GM23338 (cell line): ENCODE data around the gene FBLN1. TPM values are rescaled to one million over a fixed set of nuclear protein-coding genes. Genes with fewer than 3 reads are reported as not detected.

Source experiments
- ATAC-seq: fragments of 200-7000 bp; cut with Tn5 transposase; 3 replicates; pipeline ENCODE4 v1.9.1; 2020
- DNase-seq: peaks from one replicate; pipeline ENCODE4 v3.0.0-alpha.2; 2015; ENCODE audit warnings: low spot score
- H2AFZ ChIP-seq: fragments of 200-600 bp; sonication (generic); 2 replicates; pipeline ENCODE4 v1.8.0; 2016; ENCODE audit warnings: antibody characterized with exemption, mild to moderate bottlenecking, moderate library complexity
- H3F3A ChIP-seq: fragments of 200-600 bp; sonication (generic); replicated peaks from 2 replicates; pipeline ENCODE4 v1.8.0; 2017; ENCODE audit warnings: antibody characterized with exemption, mixed run types, low read depth
- H3K27ac ChIP-seq: fragments of 200-600 bp; sonication (generic); 2 replicates; pipeline ENCODE4 v1.6.1; 2016; ENCODE audit warnings: low read depth
- H3K27me3 ChIP-seq: fragments of 200-600 bp; sonication (generic); 2 replicates; pipeline ENCODE4 v1.8.0; 2016; ENCODE audit warnings: mild to moderate bottlenecking, mixed run types, moderate library complexity; ENCODE audit not compliant: insufficient read depth
- H3K36me3 ChIP-seq: fragments of 200-600 bp; sonication (generic); 2 replicates; pipeline ENCODE4 v1.8.0; 2016; ENCODE audit warnings: mild to moderate bottlenecking; ENCODE audit not compliant: insufficient read depth
- H3K4me1 ChIP-seq: fragments of 200-600 bp; sonication (generic); 2 replicates; pipeline ENCODE4 v1.8.0; 2016; ENCODE audit warnings: mild to moderate bottlenecking, moderate library complexity; ENCODE audit not compliant: insufficient read depth
- H3K4me2 ChIP-seq: fragments of 200-600 bp; sonication (generic); 2 replicates; pipeline ENCODE4 v1.7.1; 2017; ENCODE audit warnings: mixed run types
- H3K4me3 ChIP-seq: fragments of 200-600 bp; sonication (generic); 2 replicates; pipeline ENCODE4 v1.6.1; 2016; ENCODE audit warnings: mixed run types
- H3K79me2 ChIP-seq: fragments of 200-600 bp; sonication (generic); replicated peaks from 2 replicates; pipeline ENCODE4 v1.8.0; 2017; ENCODE audit warnings: mild to moderate bottlenecking; ENCODE audit not compliant: insufficient read depth
- H3K9me2 ChIP-seq: fragments of 200-600 bp; sonication (generic); 2 replicates; pipeline ENCODE4 v1.8.0; 2017; ENCODE audit not compliant: insufficient read depth
- H4K20me1 ChIP-seq: fragments of 200-600 bp; sonication (generic); replicated peaks from 2 replicates; pipeline ENCODE4 v1.8.0; 2017; ENCODE audit warnings: mild to moderate bottlenecking; ENCODE audit not compliant: insufficient read depth
- H3K27ac Mint-ChIP-seq: 2 replicates; pipeline ENCODE4 v1.8.0; 2020; ENCODE audit warnings: inconsistent platforms, mild to moderate bottlenecking, moderate library complexity, mixed read lengths
- H3K27me3 Mint-ChIP-seq: 3 replicates; pipeline ENCODE4 v1.8.0; 2022; ENCODE audit warnings: low read depth, mild to moderate bottlenecking, moderate library complexity, mixed read lengths, inconsistent platforms; ENCODE audit not compliant: insufficient read depth, poor library complexity
- H3K36me3 Mint-ChIP-seq: 3 replicates; pipeline ENCODE4 v1.8.0; 2021; ENCODE audit warnings: low read depth, mild to moderate bottlenecking, inconsistent platforms, moderate library complexity, mixed read lengths
- H3K4me1 Mint-ChIP-seq: 3 replicates; pipeline ENCODE4 v1.8.0; 2020; ENCODE audit warnings: mild to moderate bottlenecking, inconsistent platforms, mixed read lengths
- H3K4me3 Mint-ChIP-seq: 3 replicates; pipeline ENCODE4 v1.8.0; 2021; ENCODE audit warnings: moderate library complexity, mild to moderate bottlenecking, inconsistent platforms, mixed read lengths
- H3K9me3 Mint-ChIP-seq: 3 replicates; pipeline ENCODE4 v1.8.0; 2020; ENCODE audit warnings: moderate library complexity, mild to moderate bottlenecking, inconsistent platforms, mixed read lengths
- CREB1 ChIP-seq: fragments of 250-450 bp; sonication (Bioruptor Pico); IDR thresholded peaks from 2 replicates; pipeline ENCODE4 v1.5.0; 2020; ENCODE audit warnings: low read depth, mild to moderate bottlenecking, moderate library complexity
- EZH2 ChIP-seq: fragments of 200-600 bp; sonication (generic); IDR thresholded peaks from one replicate; pipeline ENCODE4 v1.8.0; 2017; ENCODE audit warnings: antibody characterized with exemption, mild to moderate bottlenecking, low read depth; ENCODE audit not compliant: unreplicated experiment
- EZH2phosphoT487 ChIP-seq: fragments of 200-600 bp; sonication (generic); IDR thresholded peaks from one replicate; pipeline ENCODE4 v1.8.1; 2018; ENCODE audit warnings: antibody characterized with exemption; ENCODE audit not compliant: unreplicated experiment
- JUNB ChIP-seq: IDR thresholded peaks from one replicate; pipeline ENCODE4 v1.6.1; 2016; ENCODE audit warnings: antibody characterized with exemption; ENCODE audit not compliant: unreplicated experiment
- NANOG ChIP-seq: IDR thresholded peaks from 2 replicates; pipeline ENCODE4 v1.6.1; 2016; ENCODE audit warnings: antibody characterized with exemption, borderline replicate concordance
- POLR2AphosphoS5 ChIP-seq: IDR thresholded peaks from 2 replicates; pipeline ENCODE4 v1.6.1; 2016; ENCODE audit warnings: antibody characterized with exemption, low read depth
- STAT1 ChIP-seq: IDR thresholded peaks from one replicate; pipeline ENCODE4 v1.6.1; 2016; ENCODE audit warnings: antibody characterized with exemption; ENCODE audit not compliant: unreplicated experiment
- ZNF114 ChIP-seq: fragments of 250-450 bp; sonication (Bioruptor Pico); IDR thresholded peaks from 2 replicates; pipeline ENCODE4 v1.5.0; 2020; ENCODE audit warnings: mild to moderate bottlenecking, moderate library complexity
- ZNF331 ChIP-seq: fragments of 250-450 bp; sonication (Bioruptor Pico); IDR thresholded peaks from 2 replicates; pipeline ENCODE4 v1.5.0; 2020; ENCODE audit warnings: low read depth, mild to moderate bottlenecking, moderate library complexity
- polyA plus RNA-seq: library from polyadenylated mRNA; unstranded; fragments of >200 nt; fragmentation: Nextera tagmentation; extraction: Ambion mirVana; gene quantifications from 2 replicates; pipeline ENCODE4 v1.2.1, GENCODE V29; 2016
- total RNA-seq: library from RNA; depleted of rRNA; stranded (reverse); fragments of >200 nt; shearing (Covaris generic); gene quantifications from 2 replicates; pipeline ENCODE4 v1.2.3, GENCODE V29; 2014
- TF ChIP-seq, protein P1 (sequence below): IDR thresholded peaks from 2 replicates; pipeline ENCODE4 v1.6.1; 2016; ENCODE audit warnings: antibody characterized with exemption
- TF ChIP-seq, protein P2 (sequence below): IDR thresholded peaks from one replicate; pipeline ENCODE4 v1.6.1; 2018; ENCODE audit warnings: antibody characterized with exemption; ENCODE audit not compliant: unreplicated experiment
- TF ChIP-seq, protein P3 (sequence below): fragments of 250-450 bp; sonication (Bioruptor Pico); IDR thresholded peaks from 2 replicates; pipeline ENCODE4 v1.5.0; 2020; ENCODE audit warnings: mild to moderate bottlenecking, moderate library complexity
- TF ChIP-seq, protein P4 (sequence below), 2 experiments: fragments of 200-600 bp in 1 of 2; sonication (generic) in 1 of 2; conservative IDR thresholded peaks; 2 replicates each; pipeline versions ENCODE4 v1.5.1 to v1.6.1; 2016 to 2017; ENCODE audit warnings: antibody characterized with exemption in 2 of 2, low read depth in 2 of 2, mild to moderate bottlenecking in 2 of 2, moderate library complexity in 1 of 2

Gene FBLN1
- total and polyA plus RNA-seq, 2 experiments from 2014 or later: 90.1 to 137 TPM

DNA sequence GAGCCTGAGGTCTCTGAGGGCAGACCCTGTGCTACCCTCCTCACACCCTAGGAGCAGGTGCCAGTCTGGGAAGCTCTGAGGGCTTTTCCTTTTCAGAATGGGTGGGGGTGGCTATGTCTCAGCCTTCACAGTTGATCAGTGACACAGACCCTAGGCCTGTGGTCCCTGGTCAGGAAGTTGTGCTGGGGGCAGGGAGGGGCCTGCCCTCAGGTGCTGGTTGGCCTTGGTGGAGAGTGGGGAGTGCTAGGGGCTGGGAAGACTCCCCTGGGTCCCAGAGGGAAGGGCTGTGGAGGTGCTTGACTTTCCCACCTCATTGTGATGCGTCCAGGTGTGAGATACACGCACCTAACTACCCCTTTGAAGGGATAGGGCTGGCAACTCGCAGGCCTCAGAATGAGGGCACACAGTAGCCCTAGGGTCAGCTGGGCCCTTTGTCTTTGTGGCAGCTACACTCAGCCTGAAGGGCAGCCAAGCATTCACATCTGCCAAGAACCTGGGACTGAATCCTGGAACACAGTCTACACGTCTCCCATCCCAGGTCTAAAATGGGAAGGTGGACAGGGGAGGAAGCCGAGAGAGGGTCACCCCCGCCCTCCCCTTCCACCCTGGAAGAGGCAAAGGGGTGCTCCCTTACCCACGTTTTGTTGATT lies 137.7 kb downstream of the FBLN1 start:
- no peaks in the 10 kb centered on the region for H3K36me3 ChIP-seq
- Mint-ChIP-seq H3K27ac (no peak overlapping the region), H3K4me3 (no peak overlapping the region), H3K4me1 (peaks cover 20% of the 10 kb centered on the region), H3K27me3 (peaks cover 22% of the 10 kb centered on the region), H3K36me3 (no peaks in the 10 kb centered on the region), H3K9me3 (no peaks in the 10 kb centered on the region)
- no peak overlapping the region for H3K4me3 ChIP-seq
- H3K79me2 ChIP-seq: no peaks in the 10 kb centered on the region
- ATAC-seq (peak; percentile 31), DNase-seq (no peak)
- H3K4me2 ChIP-seq: no peak overlapping the region
- peak overlapping the region; percentile 28; the same call in 1 of the 2 replicates for H2AFZ ChIP-seq
- no peaks in the 10 kb centered on the region for H3K9me2 ChIP-seq
- no peaks in the 10 kb centered on the region for H3F3A ChIP-seq
- H3K27ac ChIP-seq: no peak overlapping the region
- H3K27me3 ChIP-seq: peaks cover 11% of the 10 kb centered on the region
- TF ChIP-seq ZNF114 (CRISPR knock-in tag) (no peak), EZH2 (no peak), NANOG (no peak), ZNF331 (CRISPR knock-in tag) (no peak), POLR2AphosphoS5 (no peak), CREB1 (CRISPR knock-in tag) (no peak), STAT1 (no peak), EZH2phosphoT487 (no peak), JUNB (no peak)
- TF ChIP-seq, protein P1, sequence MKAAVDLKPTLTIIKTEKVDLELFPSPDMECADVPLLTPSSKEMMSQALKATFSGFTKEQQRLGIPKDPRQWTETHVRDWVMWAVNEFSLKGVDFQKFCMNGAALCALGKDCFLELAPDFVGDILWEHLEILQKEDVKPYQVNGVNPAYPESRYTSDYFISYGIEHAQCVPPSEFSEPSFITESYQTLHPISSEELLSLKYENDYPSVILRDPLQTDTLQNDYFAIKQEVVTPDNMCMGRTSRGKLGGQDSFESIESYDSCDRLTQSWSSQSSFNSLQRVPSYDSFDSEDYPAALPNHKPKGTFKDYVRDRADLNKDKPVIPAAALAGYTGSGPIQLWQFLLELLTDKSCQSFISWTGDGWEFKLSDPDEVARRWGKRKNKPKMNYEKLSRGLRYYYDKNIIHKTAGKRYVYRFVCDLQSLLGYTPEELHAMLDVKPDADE: no peak
- TF ChIP-seq, protein P2, sequence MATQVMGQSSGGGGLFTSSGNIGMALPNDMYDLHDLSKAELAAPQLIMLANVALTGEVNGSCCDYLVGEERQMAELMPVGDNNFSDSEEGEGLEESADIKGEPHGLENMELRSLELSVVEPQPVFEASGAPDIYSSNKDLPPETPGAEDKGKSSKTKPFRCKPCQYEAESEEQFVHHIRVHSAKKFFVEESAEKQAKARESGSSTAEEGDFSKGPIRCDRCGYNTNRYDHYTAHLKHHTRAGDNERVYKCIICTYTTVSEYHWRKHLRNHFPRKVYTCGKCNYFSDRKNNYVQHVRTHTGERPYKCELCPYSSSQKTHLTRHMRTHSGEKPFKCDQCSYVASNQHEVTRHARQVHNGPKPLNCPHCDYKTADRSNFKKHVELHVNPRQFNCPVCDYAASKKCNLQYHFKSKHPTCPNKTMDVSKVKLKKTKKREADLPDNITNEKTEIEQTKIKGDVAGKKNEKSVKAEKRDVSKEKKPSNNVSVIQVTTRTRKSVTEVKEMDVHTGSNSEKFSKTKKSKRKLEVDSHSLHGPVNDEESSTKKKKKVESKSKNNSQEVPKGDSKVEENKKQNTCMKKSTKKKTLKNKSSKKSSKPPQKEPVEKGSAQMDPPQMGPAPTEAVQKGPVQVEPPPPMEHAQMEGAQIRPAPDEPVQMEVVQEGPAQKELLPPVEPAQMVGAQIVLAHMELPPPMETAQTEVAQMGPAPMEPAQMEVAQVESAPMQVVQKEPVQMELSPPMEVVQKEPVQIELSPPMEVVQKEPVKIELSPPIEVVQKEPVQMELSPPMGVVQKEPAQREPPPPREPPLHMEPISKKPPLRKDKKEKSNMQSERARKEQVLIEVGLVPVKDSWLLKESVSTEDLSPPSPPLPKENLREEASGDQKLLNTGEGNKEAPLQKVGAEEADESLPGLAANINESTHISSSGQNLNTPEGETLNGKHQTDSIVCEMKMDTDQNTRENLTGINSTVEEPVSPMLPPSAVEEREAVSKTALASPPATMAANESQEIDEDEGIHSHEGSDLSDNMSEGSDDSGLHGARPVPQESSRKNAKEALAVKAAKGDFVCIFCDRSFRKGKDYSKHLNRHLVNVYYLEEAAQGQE: no peak
- TF ChIP-seq, protein P3, sequence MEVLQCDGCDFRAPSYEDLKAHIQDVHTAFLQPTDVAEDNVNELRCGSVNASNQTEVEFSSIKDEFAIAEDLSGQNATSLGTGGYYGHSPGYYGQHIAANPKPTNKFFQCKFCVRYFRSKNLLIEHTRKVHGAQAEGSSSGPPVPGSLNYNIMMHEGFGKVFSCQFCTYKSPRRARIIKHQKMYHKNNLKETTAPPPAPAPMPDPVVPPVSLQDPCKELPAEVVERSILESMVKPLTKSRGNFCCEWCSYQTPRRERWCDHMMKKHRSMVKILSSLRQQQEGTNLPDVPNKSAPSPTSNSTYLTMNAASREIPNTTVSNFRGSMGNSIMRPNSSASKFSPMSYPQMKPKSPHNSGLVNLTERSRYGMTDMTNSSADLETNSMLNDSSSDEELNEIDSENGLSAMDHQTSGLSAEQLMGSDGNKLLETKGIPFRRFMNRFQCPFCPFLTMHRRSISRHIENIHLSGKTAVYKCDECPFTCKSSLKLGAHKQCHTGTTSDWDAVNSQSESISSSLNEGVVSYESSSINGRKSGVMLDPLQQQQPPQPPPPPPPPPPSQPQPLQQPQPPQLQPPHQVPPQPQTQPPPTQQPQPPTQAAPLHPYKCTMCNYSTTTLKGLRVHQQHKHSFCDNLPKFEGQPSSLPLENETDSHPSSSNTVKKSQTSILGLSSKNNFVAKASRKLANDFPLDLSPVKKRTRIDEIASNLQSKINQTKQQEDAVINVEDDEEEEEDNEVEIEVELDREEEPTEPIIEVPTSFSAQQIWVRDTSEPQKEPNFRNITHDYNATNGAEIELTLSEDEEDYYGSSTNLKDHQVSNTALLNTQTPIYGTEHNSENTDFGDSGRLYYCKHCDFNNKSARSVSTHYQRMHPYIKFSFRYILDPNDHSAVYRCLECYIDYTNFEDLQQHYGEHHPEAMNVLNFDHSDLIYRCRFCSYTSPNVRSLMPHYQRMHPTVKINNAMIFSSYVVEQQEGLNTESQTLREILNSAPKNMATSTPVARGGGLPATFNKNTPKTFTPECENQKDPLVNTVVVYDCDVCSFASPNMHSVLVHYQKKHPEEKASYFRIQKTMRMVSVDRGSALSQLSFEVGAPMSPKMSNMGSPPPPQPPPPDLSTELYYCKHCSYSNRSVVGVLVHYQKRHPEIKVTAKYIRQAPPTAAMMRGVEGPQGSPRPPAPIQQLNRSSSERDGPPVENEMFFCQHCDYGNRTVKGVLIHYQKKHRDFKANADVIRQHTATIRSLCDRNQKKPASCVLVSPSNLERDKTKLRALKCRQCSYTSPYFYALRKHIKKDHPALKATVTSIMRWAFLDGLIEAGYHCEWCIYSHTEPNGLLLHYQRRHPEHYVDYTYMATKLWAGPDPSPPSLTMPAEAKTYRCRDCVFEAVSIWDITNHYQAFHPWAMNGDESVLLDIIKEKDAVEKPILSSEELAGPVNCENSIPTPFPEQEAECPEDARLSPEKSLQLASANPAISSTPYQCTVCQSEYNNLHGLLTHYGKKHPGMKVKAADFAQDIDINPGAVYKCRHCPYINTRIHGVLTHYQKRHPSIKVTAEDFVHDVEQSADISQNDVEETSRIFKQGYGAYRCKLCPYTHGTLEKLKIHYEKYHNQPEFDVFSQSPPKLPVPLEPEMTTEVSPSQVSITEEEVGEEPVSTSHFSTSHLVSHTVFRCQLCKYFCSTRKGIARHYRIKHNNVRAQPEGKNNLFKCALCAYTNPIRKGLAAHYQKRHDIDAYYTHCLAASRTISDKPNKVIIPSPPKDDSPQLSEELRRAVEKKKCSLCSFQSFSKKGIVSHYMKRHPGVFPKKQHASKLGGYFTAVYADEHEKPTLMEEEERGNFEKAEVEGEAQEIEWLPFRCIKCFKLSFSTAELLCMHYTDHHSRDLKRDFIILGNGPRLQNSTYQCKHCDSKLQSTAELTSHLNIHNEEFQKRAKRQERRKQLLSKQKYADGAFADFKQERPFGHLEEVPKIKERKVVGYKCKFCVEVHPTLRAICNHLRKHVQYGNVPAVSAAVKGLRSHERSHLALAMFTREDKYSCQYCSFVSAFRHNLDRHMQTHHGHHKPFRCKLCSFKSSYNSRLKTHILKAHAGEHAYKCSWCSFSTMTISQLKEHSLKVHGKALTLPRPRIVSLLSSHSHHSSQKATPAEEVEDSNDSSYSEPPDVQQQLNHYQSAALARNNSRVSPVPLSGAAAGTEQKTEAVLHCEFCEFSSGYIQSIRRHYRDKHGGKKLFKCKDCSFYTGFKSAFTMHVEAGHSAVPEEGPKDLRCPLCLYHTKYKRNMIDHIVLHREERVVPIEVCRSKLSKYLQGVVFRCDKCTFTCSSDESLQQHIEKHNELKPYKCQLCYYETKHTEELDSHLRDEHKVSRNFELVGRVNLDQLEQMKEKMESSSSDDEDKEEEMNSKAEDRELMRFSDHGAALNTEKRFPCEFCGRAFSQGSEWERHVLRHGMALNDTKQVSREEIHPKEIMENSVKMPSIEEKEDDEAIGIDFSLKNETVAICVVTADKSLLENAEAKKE (CRISPR knock-in tag): no peak
- TF ChIP-seq, protein P4, sequence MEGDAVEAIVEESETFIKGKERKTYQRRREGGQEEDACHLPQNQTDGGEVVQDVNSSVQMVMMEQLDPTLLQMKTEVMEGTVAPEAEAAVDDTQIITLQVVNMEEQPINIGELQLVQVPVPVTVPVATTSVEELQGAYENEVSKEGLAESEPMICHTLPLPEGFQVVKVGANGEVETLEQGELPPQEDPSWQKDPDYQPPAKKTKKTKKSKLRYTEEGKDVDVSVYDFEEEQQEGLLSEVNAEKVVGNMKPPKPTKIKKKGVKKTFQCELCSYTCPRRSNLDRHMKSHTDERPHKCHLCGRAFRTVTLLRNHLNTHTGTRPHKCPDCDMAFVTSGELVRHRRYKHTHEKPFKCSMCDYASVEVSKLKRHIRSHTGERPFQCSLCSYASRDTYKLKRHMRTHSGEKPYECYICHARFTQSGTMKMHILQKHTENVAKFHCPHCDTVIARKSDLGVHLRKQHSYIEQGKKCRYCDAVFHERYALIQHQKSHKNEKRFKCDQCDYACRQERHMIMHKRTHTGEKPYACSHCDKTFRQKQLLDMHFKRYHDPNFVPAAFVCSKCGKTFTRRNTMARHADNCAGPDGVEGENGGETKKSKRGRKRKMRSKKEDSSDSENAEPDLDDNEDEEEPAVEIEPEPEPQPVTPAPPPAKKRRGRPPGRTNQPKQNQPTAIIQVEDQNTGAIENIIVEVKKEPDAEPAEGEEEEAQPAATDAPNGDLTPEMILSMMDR (conservative IDR thresholded peaks at IDR 0.05; ENCODE audit: low read depth in 2 of 2): no peak
- H4K20me1 ChIP-seq: no peaks in the 10 kb centered on the region
- H3K4me1 ChIP-seq: peaks cover 6% of the 10 kb centered on the region
